COLO829 (cell line): ENCODE data around the gene NDUFAF8.

ENCODE experiments used
- DNase-seq: peaks from one replicate; pipeline ENCODE4 v3.0.0; 2012; ENCODE audit warnings: low spot score

Gene NDUFAF8

GRCh38 chr17:81277421-81277820, 38.3 kb downstream of the NDUFAF8 start:
- DNase-seq: no peak

GRCh38 chr17:81277946-81278693, 39.0 kb downstream of the NDUFAF8 start:
- DNase-seq: no peak

GRCh38 chr17:81278831-81279230, 39.7 kb downstream of the NDUFAF8 start:
- no peak for DNase-seq

- no peak for DNase-seq
These were observed 40.5 kb downstream of the NDUFAF8 start for GRCh38 chr17:81279278-81280275.

- DNase-seq: no peak
These were observed 41.5 kb downstream of the NDUFAF8 start for GRCh38 chr17:81280571-81280970.

- DNase-seq: no peak
These were observed 43.0 kb downstream of the NDUFAF8 start for GRCh38 chr17:81282141-81282540.

- DNase-seq: no peak
These were observed 43.8 kb downstream of the NDUFAF8 start for GRCh38 chr17:81282876-81283275.

- DNase-seq: no peak
These were observed 46.2 kb downstream of the NDUFAF8 start for GRCh38 chr17:81285179-81285878.

- DNase-seq: no peak
These were observed 46.8 kb downstream of the NDUFAF8 start for GRCh38 chr17:81285894-81286293.

GRCh38 chr17:81286491-81287145, 47.5 kb downstream of the NDUFAF8 start:
- DNase-seq: no peak

GRCh38 chr17:81287152-81287551, 48.0 kb downstream of the NDUFAF8 start:
- no peak for DNase-seq

- no peak for DNase-seq
These were observed 48.8 kb downstream of the NDUFAF8 start for GRCh38 chr17:81287741-81288430.

GRCh38 chr17:81288715-81289114, 49.6 kb downstream of the NDUFAF8 start:
- no peak for DNase-seq

- DNase-seq: no peak
These were observed 50.5 kb downstream of the NDUFAF8 start for GRCh38 chr17:81289627-81290026.

- no peak for DNase-seq
These were observed 51.1 kb downstream of the NDUFAF8 start for GRCh38 chr17:81290230-81290629.
